Osteoblast (primary cell): ENCODE results near the gene C1orf87. TPM values are rescaled to one million over a fixed set of nuclear protein-coding genes. Genes with fewer than 3 reads are reported as not detected.

ENCODE experiments used
- DNase-seq: peaks from one replicate; pipeline ENCODE4 v3.0.0; 2011; ENCODE audit warnings: low spot score, mixed read lengths; ENCODE audit not compliant: insufficient read length; ENCODE audit errors: missing footprints
- H2AFZ ChIP-seq: 2 replicates; pipeline ENCODE4 v1.6.0; 2011; ENCODE audit warnings: mild to moderate bottlenecking, low read length
- H3K27ac ChIP-seq: 2 replicates; pipeline ENCODE4 v1.5.1; 2011; ENCODE audit warnings: mild to moderate bottlenecking, low read depth, low read length, moderate library complexity
- H3K27me3 ChIP-seq: 2 replicates; pipeline ENCODE4 v1.6.0; 2012; ENCODE audit warnings: mild to moderate bottlenecking, control low read depth, inconsistent platforms, low read length, moderate library complexity; ENCODE audit not compliant: insufficient read depth
- H3K36me3 ChIP-seq: 2 replicates; pipeline ENCODE4 v1.5.1; 2011; ENCODE audit warnings: mild to moderate bottlenecking, low read length, control low read depth, moderate library complexity; ENCODE audit not compliant: insufficient read depth
- H3K4me1 ChIP-seq: 2 replicates; pipeline ENCODE4 v1.5.1; 2011; ENCODE audit warnings: mild to moderate bottlenecking, low read length, control low read depth, moderate library complexity; ENCODE audit not compliant: insufficient read depth
- H3K4me2 ChIP-seq: 2 replicates; pipeline ENCODE4 v1.6.0; 2011; ENCODE audit warnings: mild to moderate bottlenecking, low read length; ENCODE audit not compliant: insufficient read depth
- H3K4me3 ChIP-seq: fragments of 200-600 bp; sonication (generic); 3 replicates; pipeline ENCODE4 v1.5.1; 2012; ENCODE audit warnings: mild to moderate bottlenecking, low read length, inconsistent platforms; ENCODE audit not compliant: insufficient read depth
- H3K79me2 ChIP-seq: 2 replicates; pipeline ENCODE4 v1.6.0; 2012; ENCODE audit warnings: mild to moderate bottlenecking, low read length, control low read depth, inconsistent platforms; ENCODE audit not compliant: insufficient read depth
- H3K9me3 ChIP-seq: 2 replicates; pipeline ENCODE4 v1.5.1; 2011; ENCODE audit warnings: low read depth, low read length, control low read depth
- H4K20me1 ChIP-seq: 2 replicates; pipeline ENCODE4 v1.6.0; 2012; ENCODE audit warnings: mild to moderate bottlenecking, low read length, control low read depth; ENCODE audit not compliant: insufficient read depth
- total RNA-seq: library from RNA; depleted of rRNA; stranded (reverse); fragments of >200 nt; gene quantifications from 2 replicates; pipeline ENCODE4 v1.2.3, GENCODE V29; 2012
- TF ChIP-seq, protein P1 (sequence below): IDR thresholded peaks from 2 replicates; pipeline ENCODE4 v1.5.1; 2011; ENCODE audit warnings: mild to moderate bottlenecking, low read depth, low read length, moderate library complexity; ENCODE audit errors: extremely low read depth

The C1orf87 gene, protein sequence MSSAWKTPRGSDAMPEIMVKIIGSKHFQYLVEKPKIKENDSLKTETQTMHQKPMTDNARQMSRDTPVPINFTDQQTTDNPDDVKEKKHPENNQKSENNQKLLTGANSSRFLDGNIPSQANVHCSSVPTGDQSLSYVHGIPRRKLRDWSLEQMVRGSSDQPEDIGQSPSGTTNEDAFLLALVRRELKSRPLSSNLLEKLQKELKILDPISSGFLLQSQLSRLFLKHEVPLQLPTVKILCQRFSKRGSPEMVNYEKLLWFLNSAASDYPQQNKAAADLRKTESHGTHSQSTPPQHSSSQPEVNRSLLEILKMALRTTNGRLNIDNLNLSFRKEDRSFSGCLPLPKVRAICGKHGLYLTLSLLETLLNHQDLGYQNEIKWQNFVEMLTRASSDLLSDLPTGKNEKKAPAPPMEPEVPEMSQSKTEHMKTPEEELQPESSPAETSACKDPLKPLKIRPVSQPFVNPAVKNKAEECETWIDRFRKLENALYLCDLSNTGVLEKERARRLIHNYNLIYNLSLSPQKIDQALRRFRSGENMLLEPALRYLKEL
- not detected in 2 replicates for total RNA-seq

DNA sequence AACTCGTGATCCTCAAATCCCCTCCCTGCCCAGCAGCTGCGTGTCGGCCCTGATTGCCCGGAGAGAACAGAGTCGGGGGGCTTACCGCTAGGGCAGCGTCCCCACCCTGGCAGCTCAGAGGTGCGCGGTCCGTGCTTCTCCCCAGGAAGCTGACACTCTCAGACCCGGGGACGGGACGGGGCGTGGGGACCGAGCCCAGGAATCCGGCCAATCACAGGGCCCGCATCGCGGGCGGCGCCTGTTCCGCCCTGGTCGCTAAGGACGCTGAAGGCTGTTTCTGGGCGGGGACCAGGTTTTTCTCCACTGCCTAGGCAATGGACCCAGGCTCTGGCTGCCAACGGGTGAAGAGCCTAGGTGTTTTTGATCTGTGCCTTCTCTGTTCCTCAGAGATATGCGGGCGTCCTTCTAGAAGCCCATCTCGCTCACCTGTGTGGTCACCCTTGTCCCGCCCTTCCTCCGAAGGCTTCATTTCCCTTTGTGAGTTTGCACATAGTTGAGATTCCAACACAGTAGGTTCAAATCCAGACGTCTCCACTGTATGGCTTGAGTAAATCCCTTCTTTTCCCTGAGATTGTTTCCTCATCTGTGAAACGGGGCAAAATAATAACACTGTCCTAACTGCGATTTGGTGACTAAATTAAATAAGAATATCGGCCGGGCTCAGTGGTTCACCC, at the start of gene C1orf87:
TSS of gene C1orf87 (minus strand) at position 166 of the 674 bp plus-strand sequence. CDS start 1,127 bp downstream, outside the sequence.
- no peak within 1 kb of the TSS for H2AFZ ChIP-seq
- no peak within 1 kb of the TSS for H3K4me2 ChIP-seq
- no peak within 1 kb of the TSS for H3K4me3 ChIP-seq
- H3K9me3 ChIP-seq, result no peaks in the 10 kb centered on the region
- no peak within 1 kb of the TSS for H3K27ac ChIP-seq
- H3K4me1 ChIP-seq, result peaks cover 5% of the 10 kb centered on the region
- H3K27me3 ChIP-seq, result peaks cover 32% of the 10 kb centered on the region
- H4K20me1 ChIP-seq, result no peaks in the 10 kb centered on the region
- TF ChIP-seq, protein P1, sequence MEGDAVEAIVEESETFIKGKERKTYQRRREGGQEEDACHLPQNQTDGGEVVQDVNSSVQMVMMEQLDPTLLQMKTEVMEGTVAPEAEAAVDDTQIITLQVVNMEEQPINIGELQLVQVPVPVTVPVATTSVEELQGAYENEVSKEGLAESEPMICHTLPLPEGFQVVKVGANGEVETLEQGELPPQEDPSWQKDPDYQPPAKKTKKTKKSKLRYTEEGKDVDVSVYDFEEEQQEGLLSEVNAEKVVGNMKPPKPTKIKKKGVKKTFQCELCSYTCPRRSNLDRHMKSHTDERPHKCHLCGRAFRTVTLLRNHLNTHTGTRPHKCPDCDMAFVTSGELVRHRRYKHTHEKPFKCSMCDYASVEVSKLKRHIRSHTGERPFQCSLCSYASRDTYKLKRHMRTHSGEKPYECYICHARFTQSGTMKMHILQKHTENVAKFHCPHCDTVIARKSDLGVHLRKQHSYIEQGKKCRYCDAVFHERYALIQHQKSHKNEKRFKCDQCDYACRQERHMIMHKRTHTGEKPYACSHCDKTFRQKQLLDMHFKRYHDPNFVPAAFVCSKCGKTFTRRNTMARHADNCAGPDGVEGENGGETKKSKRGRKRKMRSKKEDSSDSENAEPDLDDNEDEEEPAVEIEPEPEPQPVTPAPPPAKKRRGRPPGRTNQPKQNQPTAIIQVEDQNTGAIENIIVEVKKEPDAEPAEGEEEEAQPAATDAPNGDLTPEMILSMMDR, result no peak
- no peaks in the 10 kb centered on the region for H3K79me2 ChIP-seq
- no peak for DNase-seq
- H3K36me3 ChIP-seq, result no peaks in the 10 kb centered on the region

DNA sequence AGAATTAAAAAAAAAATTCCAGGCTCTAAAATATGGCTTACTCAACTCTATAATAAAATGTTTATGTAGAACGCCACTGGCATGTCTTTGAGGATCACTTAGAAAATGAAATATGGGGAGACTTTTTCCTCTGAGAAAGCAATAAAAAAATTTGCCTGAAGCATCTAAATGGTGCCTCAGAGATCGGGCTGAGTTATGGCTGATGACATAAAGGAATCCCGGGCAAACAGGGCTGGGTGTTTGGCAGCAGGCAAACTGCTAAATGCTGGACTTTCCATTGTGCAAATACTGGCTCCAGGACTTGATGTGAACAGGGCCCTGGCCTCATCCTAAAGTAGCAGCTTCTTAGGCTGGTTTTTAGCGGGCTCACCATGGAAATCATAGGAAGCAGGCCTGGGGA, 44.5 kb upstream of the C1orf87 start:
- Histone ChIP-seq H3K27me3 (no peaks in the 10 kb centered on the region), H3K27ac (no peak overlapping the region), H3K9me3 (no peaks in the 10 kb centered on the region), H3K4me1 (no peaks in the 10 kb centered on the region), H3K4me3 (no peak overlapping the region), H3K79me2 (no peaks in the 10 kb centered on the region), H3K4me2 (no peak overlapping the region), H2AFZ (no peak overlapping the region), H3K36me3 (no peaks in the 10 kb centered on the region), H4K20me1 (no peaks in the 10 kb centered on the region)
- TF ChIP-seq, protein P1, result no peak
- no peak for DNase-seq

DNA sequence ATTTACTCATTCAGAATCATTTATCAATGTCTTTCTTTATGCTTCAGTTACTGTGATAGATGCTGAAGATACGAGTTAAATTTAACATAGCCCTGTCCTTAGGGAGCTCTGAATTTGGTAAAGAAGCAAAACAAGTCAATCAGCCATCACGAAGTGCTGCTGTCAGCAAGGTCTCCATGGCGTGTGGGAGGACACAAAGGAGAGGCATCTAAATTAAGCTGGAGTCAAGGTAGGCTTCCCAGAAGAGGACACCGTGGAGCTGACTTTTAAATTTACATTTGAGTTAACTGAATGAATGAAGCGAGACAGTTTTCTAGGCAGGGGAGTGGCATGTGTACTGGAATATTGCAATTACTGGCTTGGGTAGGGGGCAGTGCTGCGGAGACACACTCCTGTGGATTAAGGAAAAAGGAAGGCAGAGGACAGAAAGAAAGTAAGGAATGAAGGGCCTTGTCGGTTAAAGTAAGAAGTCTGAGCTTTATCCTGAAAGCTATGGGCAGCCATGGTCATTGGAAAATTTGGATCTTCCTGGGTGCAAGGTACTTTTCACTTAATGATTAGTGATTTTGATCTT, 41.3 kb upstream of the C1orf87 start:
- no peaks in the 10 kb centered on the region for H3K36me3 ChIP-seq
- H3K9me3 ChIP-seq, result no peaks in the 10 kb centered on the region
- H4K20me1 ChIP-seq, result no peaks in the 10 kb centered on the region
- H3K79me2 ChIP-seq, result no peaks in the 10 kb centered on the region
- no peak overlapping the region for H3K4me3 ChIP-seq
- DNase-seq, result no peak
- H3K27ac ChIP-seq, result no peak overlapping the region
- TF ChIP-seq, protein P1, result no peak
- no peak overlapping the region for H2AFZ ChIP-seq
- H3K27me3 ChIP-seq, result no peaks in the 10 kb centered on the region
- no peak overlapping the region for H3K4me2 ChIP-seq
- no peaks in the 10 kb centered on the region for H3K4me1 ChIP-seq
